IgD-negative memory B cell (primary cell): Measurements from ENCODE around the gene RNF112. TPM values are rescaled to one million over a fixed set of nuclear protein-coding genes. Genes with fewer than 3 reads are reported as not detected.
"Not testable (repeated sequence)": the region's sequence is repeated elsewhere in the genome, so short reads cannot be mapped to it uniquely, and the experiment has no call there.

Experiments
- H3K27ac Mint-ChIP-seq, 3 donors: one replicate each; pipeline ENCODE4 v1.8.0; 2020 to 2022; ENCODE audit warnings: mild to moderate bottlenecking in 3 of 3, mixed read lengths in 3 of 3, moderate library complexity in 1 of 3
- H3K27me3 Mint-ChIP-seq: one replicate; pipeline ENCODE4 v1.8.0; 2021; ENCODE audit warnings: mixed read lengths
- H3K36me3 Mint-ChIP-seq: one replicate; pipeline ENCODE4 v1.8.0; 2020; ENCODE audit warnings: mild to moderate bottlenecking, mixed read lengths
- H3K4me1 Mint-ChIP-seq, 3 donors: one replicate each; pipeline ENCODE4 v1.8.0; 2020 to 2022; ENCODE audit warnings: mixed read lengths in 3 of 3, mild to moderate bottlenecking in 1 of 3
- H3K4me3 Mint-ChIP-seq, 4 donors: one replicate each; pipeline ENCODE4 v1.8.0; 2020 to 2022; ENCODE audit warnings: mild to moderate bottlenecking in 4 of 4, mixed read lengths in 4 of 4, moderate library complexity in 3 of 4
- H3K9me3 Mint-ChIP-seq, 3 donors: one replicate each; pipeline ENCODE4 v1.8.0; 2020 to 2021; ENCODE audit warnings: mixed read lengths in 3 of 3, mild to moderate bottlenecking in 1 of 3
- polyA plus RNA-seq: library from polyadenylated mRNA; unstranded; fragments of 300-500 nt; fragmentation: Illumina TruSeq; gene quantifications from one replicate; pipeline ENCODE4 v1.2.3, GENCODE V29; 2021

Gene RNF112
- polyA plus RNA-seq, 1 donor from 2014 or later, result not detected

DNA sequence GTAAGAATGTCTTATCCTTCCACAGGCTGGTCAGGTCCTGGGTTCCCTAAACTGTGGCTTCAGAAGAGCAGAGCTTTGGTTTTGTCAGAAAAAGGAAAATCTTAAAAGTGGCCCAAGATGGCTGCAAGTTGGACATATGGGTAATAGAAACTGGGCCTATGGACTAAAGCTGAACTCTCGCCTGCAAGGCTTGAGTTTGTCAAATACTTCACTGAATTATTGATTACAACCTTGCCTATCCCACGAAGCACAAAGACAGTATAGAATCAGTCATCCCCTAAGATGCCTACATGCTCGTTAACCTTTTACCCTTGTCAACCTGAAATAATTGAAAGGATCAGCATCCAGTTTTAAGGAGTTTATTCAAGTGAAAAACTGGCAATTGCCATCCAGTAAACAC lies 20.7 kb downstream of the RNF112 start:
- H3K4me1 Mint-ChIP-seq, result no peaks in the 10 kb centered on the region

GRCh38 chr17:19433255-19433654 lies 22.2 kb downstream of the RNF112 start:
- peaks cover 2% of the 10 kb centered on the region for H3K36me3 Mint-ChIP-seq
- H3K27ac Mint-ChIP-seq, result no peak overlapping the region
- H3K9me3 Mint-ChIP-seq, result no peaks in the 10 kb centered on the region
- H3K27me3 Mint-ChIP-seq, result no peaks in the 10 kb centered on the region
- H3K4me3 Mint-ChIP-seq, result no peak overlapping the region
- no peaks in the 10 kb centered on the region for H3K4me1 Mint-ChIP-seq

More for the DNA sequence above, 20.7 kb downstream of the RNF112 start:
- Mint-ChIP-seq H3K27me3 (peaks cover 2% of the 10 kb centered on the region), H3K4me3 (no peak overlapping the region), H3K9me3 (no peaks in the 10 kb centered on the region), H3K27ac (no peak overlapping the region), H3K36me3 (no peaks in the 10 kb centered on the region)

DNA sequence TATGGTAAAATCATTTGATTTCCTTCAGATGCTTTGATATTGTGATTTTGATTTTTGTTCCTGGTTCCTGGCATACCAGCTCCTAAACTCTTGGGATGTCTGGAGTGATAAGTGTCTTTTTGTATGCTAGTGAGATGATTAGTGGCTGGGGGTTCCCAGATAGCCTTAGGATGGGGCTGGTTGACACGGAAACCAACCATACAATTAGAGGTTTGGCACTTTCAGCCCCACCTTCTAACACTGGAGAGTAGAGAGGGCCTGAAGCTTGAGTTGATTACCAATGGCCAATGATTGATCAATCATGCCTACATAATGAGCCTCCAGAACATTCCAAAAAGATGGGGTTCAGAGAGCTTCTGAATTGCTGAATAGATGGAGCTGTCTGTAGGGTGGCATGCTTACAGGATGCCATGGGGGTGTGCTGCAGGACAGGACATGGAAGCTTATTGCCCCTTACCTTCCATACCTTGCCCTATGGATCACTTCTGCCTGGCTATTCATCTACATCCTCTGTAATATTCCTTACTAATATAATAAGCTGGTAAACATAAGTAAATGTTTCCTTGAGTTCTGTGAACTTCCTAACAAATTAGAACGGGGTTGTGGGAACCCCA lies 22.8 kb downstream of the RNF112 start:
- no peak overlapping the region for H3K27ac Mint-ChIP-seq
- H3K4me1 Mint-ChIP-seq, result no peaks in the 10 kb centered on the region
- peaks cover 2% of the 10 kb centered on the region for H3K36me3 Mint-ChIP-seq
- no peaks in the 10 kb centered on the region for H3K27me3 Mint-ChIP-seq
- no peaks in the 10 kb centered on the region for H3K9me3 Mint-ChIP-seq
- no peak overlapping the region for H3K4me3 Mint-ChIP-seq

DNA sequence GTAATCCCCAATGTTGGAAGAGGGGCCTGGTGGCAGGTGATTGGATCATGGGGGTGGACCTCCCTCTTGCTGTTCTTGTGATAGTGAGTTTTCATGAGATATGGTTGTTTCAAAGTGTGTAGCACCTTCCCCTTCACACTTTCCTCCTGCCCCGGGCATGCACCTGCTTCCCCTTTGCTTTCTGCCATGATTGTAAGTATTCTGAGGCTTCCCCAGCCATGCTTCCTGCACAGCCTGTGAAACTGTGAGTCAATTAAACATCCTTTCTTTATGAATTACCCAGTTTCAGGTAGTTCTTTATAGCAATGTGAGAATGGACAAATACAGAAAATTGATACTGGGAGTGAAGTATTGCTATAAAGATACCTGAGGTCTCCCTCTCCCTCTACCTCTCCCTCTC lies 29.4 kb downstream of the RNF112 start:
- no peak overlapping the region for H3K27ac Mint-ChIP-seq
- peaks cover 0 to 3% (median 0%) of the 10 kb centered on the region in 3 donors for H3K4me1 Mint-ChIP-seq
- H3K4me3 Mint-ChIP-seq, result no peak overlapping the region
- H3K27me3 Mint-ChIP-seq, result peaks cover 1% of the 10 kb centered on the region
- H3K36me3 Mint-ChIP-seq, result peaks cover 2% of the 10 kb centered on the region
- H3K9me3 Mint-ChIP-seq, result peaks cover 1 to 11% (median 5%) of the 10 kb centered on the region in 3 donors

DNA sequence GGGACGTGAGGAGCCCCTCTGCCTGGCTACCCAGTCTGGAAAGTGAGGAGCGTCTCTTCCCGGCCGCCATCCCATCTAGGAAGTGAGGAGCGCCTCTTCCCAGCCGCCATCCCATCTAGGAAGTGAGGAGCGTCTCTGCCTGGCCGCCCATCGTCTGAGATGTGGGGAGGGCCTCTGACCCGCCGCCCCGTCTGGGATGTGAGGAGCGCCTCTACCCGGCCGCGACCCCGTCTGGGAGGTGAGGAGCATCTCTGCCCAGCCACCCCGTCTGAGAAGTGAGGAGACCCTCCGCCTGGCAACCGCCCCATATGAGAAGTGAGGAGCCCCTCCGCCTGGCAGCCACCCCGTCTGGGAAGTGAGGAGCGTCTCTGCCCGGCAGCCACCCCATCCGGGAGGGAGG lies 30.3 kb downstream of the RNF112 start:
- H3K27me3 Mint-ChIP-seq, H3K36me3 Mint-ChIP-seq, H3K4me3 Mint-ChIP-seq, H3K4me1 Mint-ChIP-seq, H3K27ac Mint-ChIP-seq: not testable (repeated sequence)
- H3K9me3 Mint-ChIP-seq, result peaks cover 1 to 11% (median 5%) of the 10 kb centered on the region in 3 donors

DNA sequence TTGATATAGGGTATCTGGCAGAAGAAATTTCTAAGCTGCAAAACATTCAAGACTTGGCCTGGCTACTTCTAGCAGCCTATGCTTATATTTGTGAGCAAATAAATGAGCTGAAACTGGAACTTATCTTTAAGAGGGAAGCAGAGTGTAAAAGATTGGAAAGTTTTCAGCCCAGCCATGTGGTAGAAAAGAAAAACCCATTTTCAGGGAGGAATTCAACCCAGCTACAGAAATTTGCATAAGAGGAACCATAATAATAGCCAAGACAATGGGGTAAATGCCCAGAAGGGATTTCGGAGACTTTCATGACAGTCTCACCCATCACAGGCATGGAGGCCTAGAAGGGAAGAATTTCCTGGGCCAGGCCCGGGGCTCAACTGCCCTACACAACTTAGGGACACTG lies 31.7 kb downstream of the RNF112 start:
- Mint-ChIP-seq H3K36me3 (peaks cover 2% of the 10 kb centered on the region), H3K27me3 (peaks cover 9% of the 10 kb centered on the region), H3K4me1 (peaks cover 0 to 7% (median 5%) of the 10 kb centered on the region in 3 donors), H3K9me3 (peaks cover 1 to 11% (median 5%) of the 10 kb centered on the region in 3 donors), H3K27ac (no peak overlapping the region), H3K4me3 (no peak overlapping the region)

DNA sequence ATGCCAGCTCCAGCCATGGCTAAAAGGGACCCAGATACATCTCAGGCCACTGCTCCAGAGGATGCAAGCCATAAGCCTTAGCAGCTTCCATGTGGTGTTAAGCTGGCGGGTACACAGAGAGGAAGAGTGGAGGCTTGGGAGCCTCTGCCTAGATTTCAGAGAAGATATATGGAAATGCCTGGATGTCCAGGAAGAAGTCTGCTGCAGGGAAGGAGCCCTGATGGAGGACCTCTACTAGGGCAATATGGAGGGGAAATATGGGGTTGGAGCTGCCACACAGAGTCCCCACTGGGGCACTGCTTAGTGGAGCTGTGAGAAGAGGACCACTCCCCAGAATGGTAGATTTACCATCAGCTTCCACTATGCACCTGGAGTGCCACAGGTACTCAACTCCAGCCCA lies 32.1 kb downstream of the RNF112 start:
- H3K27me3 Mint-ChIP-seq, result peaks cover 9% of the 10 kb centered on the region
- H3K9me3 Mint-ChIP-seq, result peaks cover 1 to 11% (median 5%) of the 10 kb centered on the region in 3 donors
- no peaks in the 10 kb centered on the region for H3K36me3 Mint-ChIP-seq
- H3K27ac Mint-ChIP-seq, result no peak overlapping the region
- no peak overlapping the region for H3K4me3 Mint-ChIP-seq
- peaks cover 0 to 9% (median 5%) of the 10 kb centered on the region in 3 donors for H3K4me1 Mint-ChIP-seq

- Mint-ChIP-seq H3K4me3 (no peak overlapping the region), H3K9me3 (peaks cover 1 to 11% (median 5%) of the 10 kb centered on the region in 3 donors), H3K4me1 (peaks cover 0 to 6% (median 5%) of the 10 kb centered on the region in 3 donors), H3K36me3 (no peaks in the 10 kb centered on the region), H3K27me3 (peaks cover 9% of the 10 kb centered on the region), H3K27ac (no peak overlapping the region)
Observed at GRCh38 chr17:19445105-19445504, 34.1 kb downstream of the RNF112 start.

DNA sequence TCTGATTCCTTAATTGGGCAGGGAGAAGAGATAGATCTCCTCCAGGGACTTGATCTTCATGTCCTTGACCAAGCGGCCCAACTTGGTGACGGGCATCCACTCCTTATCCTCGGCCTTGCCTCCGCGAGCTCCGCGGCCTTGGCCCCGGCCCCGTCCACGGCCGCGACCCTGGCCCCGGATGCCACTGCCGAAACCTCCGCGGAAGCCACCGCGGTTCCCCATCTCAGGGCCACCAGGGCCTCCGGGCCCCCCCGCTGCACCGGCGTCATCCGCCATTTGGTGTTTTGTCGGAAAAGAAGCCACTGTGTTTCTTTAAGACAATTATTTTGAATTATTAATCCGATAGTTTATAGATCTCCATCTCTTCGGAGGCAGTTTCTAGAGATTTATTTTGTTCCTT lies 35.5 kb downstream of the RNF112 start:
- H3K27ac Mint-ChIP-seq, H3K27me3 Mint-ChIP-seq, H3K36me3 Mint-ChIP-seq, H3K4me3 Mint-ChIP-seq, H3K4me1 Mint-ChIP-seq: not testable (repeated sequence)
- H3K9me3 Mint-ChIP-seq, result peaks cover 1 to 11% (median 5%) of the 10 kb centered on the region in 3 donors

- Mint-ChIP-seq H3K27me3 (peaks cover 12% of the 10 kb centered on the region), H3K9me3 (peaks cover 1 to 11% (median 5%) of the 10 kb centered on the region in 3 donors), H3K4me3 (no peak overlapping the region), H3K36me3 (no peaks in the 10 kb centered on the region), H3K27ac (peak overlapping the region in 2 of 3 donors; percentile 4 to 33), H3K4me1 (peaks cover 0 to 6% (median 5%) of the 10 kb centered on the region in 3 donors)
Observed at GRCh38 chr17:19447085-19447583, 36.1 kb downstream of the RNF112 start.

DNA sequence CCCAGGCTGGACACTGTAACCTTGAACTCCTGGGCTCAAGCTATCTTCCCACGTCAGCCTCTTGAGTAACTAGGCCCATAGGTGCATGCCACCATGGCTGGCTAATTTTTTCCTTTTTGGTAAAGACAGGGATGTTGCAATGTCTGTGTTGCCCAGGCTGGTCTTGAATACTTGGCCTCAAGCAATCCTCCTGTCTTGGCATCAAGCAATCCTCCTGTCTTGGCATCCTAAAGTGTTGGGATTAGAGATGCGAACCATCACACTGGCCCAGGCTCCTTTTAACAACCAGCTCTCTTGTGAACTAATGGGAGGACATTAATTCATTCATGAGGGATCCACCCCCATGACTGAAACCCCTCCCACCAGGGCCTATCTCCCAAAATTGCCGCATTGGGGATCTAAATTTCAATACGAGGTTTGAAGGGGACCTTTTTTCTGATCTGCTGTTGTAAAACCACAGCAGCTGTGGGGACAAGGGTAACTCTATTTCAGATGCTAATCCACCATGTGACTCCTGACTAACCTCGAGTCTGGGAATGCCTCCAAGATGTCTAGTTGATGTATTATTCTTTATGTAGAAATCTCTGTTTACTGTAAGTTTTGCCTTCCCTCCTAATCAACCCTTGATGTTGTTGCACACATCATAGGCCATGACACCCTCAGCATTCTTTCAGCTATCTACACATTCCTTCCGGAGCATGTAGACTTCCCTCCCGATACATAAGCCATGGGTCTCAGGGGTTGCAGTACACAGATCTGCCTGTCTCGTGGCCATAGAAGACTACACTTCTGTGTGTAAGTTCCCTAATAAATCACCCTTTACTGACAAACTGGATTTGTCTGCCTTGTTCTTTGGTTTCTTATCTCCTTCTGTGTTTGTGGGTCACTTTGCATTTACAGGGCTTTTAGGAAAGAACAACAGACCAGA lies 37.6 kb downstream of the RNF112 start:
- H3K27ac Mint-ChIP-seq, result no peak overlapping the region
- H3K27me3 Mint-ChIP-seq, result peaks cover 15% of the 10 kb centered on the region
- H3K4me1 Mint-ChIP-seq, result peaks cover 0 to 6% (median 5%) of the 10 kb centered on the region in 3 donors
- H3K4me3 Mint-ChIP-seq, result no peak overlapping the region
- H3K9me3 Mint-ChIP-seq, result peaks cover 1 to 5% (median 4%) of the 10 kb centered on the region in 3 donors
- H3K36me3 Mint-ChIP-seq, result no peaks in the 10 kb centered on the region

DNA sequence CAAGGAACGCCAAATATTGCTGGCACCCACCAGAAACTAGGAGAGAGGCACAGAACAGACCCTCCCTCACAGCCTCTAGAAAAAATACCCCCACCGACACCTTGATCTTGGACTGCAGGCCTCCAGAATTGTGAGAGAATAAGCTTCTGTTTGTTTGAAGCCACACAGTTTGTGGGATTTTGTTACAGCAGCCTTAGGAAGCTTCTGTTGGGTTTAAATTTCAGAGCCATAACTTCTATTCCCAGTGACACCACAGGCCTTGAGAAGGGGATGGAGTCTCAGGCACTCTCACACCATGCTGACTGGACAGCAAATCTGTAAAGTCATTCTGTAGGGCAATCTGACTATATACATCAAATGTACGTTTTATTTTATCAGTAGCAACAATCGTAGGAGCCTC lies 38.6 kb downstream of the RNF112 start:
- H3K4me3 Mint-ChIP-seq, result no peak overlapping the region
- H3K4me1 Mint-ChIP-seq, result peaks cover 0 to 6% (median 5%) of the 10 kb centered on the region in 3 donors
- H3K36me3 Mint-ChIP-seq, result no peaks in the 10 kb centered on the region
- peaks cover 14% of the 10 kb centered on the region for H3K27me3 Mint-ChIP-seq
- no peak overlapping the region for H3K27ac Mint-ChIP-seq
- H3K9me3 Mint-ChIP-seq, result peaks cover 0 to 4% (median 3%) of the 10 kb centered on the region in 3 donors

DNA sequence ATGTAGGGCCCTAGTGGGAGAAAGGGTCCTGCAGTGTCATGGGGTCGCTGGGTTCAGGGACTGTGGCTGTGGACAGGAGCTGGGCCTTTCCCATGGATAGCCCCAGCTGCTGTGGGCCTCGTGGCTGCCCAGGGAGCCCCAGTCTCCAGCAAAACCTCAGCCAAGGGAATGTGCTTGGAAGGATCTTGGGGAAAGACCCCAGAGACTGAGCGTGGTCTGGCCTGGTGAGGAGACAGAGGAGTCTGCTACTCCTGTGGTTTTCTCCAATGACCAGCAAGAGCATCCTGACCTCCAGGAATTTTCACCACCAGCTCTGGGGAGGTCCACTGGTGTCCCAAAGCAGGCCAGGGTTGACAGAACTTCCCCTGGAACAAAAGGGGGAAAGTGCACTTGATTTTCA lies 42.3 kb downstream of the RNF112 start:
- peaks cover 7% of the 10 kb centered on the region for H3K27me3 Mint-ChIP-seq
- peaks cover 0 to 6% (median 2%) of the 10 kb centered on the region in 3 donors for H3K4me1 Mint-ChIP-seq
- H3K27ac Mint-ChIP-seq, result no peak overlapping the region
- H3K36me3 Mint-ChIP-seq, result no peaks in the 10 kb centered on the region
- H3K4me3 Mint-ChIP-seq, result no peak overlapping the region
- H3K9me3 Mint-ChIP-seq, result no peaks in the 10 kb centered on the region

GRCh38 chr17:19454074-19454473 lies 43.0 kb downstream of the RNF112 start:
- Mint-ChIP-seq H3K27ac (no peak overlapping the region), H3K36me3 (no peaks in the 10 kb centered on the region), H3K4me3 (no peak overlapping the region), H3K9me3 (no peaks in the 10 kb centered on the region), H3K4me1 (peaks cover 0 to 6% (median 2%) of the 10 kb centered on the region in 3 donors), H3K27me3 (peaks cover 7% of the 10 kb centered on the region)
